WTC11 (cell line): ENCODE measurements around the gene ZNF700.

Experiments used
- CREB1 ChIP-seq: sonication (generic); formaldehyde crosslinking; IDR thresholded peaks from 2 replicates; pipeline ENCODE4 v1.8.0; 2023; ENCODE audit warnings: mild to moderate bottlenecking, missing genetic modification reagents
- ELF4 ChIP-seq: sonication (generic); formaldehyde crosslinking; IDR thresholded peaks from 2 replicates; pipeline ENCODE4 v1.8.1; 2022; ENCODE audit warnings: low read depth, mild to moderate bottlenecking, moderate library complexity, missing genetic modification reagents
- EMX1 ChIP-seq: fragments of 250-450 bp; sonication (Bioruptor Pico); IDR thresholded peaks from 2 replicates; pipeline ENCODE4 v1.8.0; 2021; ENCODE audit warnings: mild to moderate bottlenecking
- ETV6 ChIP-seq: sonication (generic); formaldehyde crosslinking; IDR thresholded peaks from 2 replicates; pipeline ENCODE4 v1.8.1; 2022; ENCODE audit warnings: mild to moderate bottlenecking, missing genetic modification reagents
- JUN ChIP-seq: sonication (generic); formaldehyde crosslinking; IDR thresholded peaks from 2 replicates; pipeline ENCODE4 v1.8.0; 2023; ENCODE audit warnings: mild to moderate bottlenecking, missing genetic modification reagents
- NFE2L1 ChIP-seq: sonication (generic); formaldehyde crosslinking; IDR thresholded peaks from 2 replicates; pipeline ENCODE4 v1.8.1; 2023; ENCODE audit warnings: missing genetic modification reagents
- NFYB ChIP-seq: sonication (generic); formaldehyde crosslinking; conservative IDR thresholded peaks from 2 replicates; pipeline ENCODE4 v1.8.0; 2022; ENCODE audit warnings: low read depth, missing genetic modification reagents
- NR3C1 ChIP-seq: sonication (generic); formaldehyde crosslinking; conservative IDR thresholded peaks from 2 replicates; pipeline ENCODE4 v1.8.1; 2023; ENCODE audit warnings: low read depth, mild to moderate bottlenecking, missing genetic modification reagents
- SP1 ChIP-seq: sonication (generic); formaldehyde crosslinking; conservative IDR thresholded peaks from 2 replicates; pipeline ENCODE4 v1.8.1; 2022; ENCODE audit warnings: missing genetic modification reagents
- TF ChIP-seq, protein P1 (sequence below): fragments of 200-600 bp; IDR thresholded peaks from 2 replicates; pipeline ENCODE4 v1.8.0; 2022; ENCODE audit warnings: antibody characterized with exemption
- TF ChIP-seq, protein P2 (sequence below): sonication (generic); formaldehyde crosslinking; IDR thresholded peaks from 2 replicates; pipeline ENCODE4 v1.8.0; 2022; ENCODE audit warnings: mild to moderate bottlenecking, missing genetic modification reagents
- TF ChIP-seq, protein P3 (sequence below): sonication (generic); formaldehyde crosslinking; IDR thresholded peaks from 2 replicates; pipeline ENCODE4 v1.8.0; 2022; ENCODE audit warnings: mild to moderate bottlenecking, missing genetic modification reagents
- TF ChIP-seq, protein P4 (sequence below): sonication (generic); formaldehyde crosslinking; IDR thresholded peaks from 2 replicates; pipeline ENCODE4 v1.8.1; 2022; ENCODE audit warnings: low read depth, mild to moderate bottlenecking, moderate library complexity, missing genetic modification reagents, borderline replicate concordance
- TF ChIP-seq, protein P5 (sequence below): sonication (generic); formaldehyde crosslinking; IDR thresholded peaks from 2 replicates; pipeline ENCODE4 v1.8.1; 2023; ENCODE audit warnings: mild to moderate bottlenecking, missing genetic modification reagents, borderline replicate concordance

DNA sequence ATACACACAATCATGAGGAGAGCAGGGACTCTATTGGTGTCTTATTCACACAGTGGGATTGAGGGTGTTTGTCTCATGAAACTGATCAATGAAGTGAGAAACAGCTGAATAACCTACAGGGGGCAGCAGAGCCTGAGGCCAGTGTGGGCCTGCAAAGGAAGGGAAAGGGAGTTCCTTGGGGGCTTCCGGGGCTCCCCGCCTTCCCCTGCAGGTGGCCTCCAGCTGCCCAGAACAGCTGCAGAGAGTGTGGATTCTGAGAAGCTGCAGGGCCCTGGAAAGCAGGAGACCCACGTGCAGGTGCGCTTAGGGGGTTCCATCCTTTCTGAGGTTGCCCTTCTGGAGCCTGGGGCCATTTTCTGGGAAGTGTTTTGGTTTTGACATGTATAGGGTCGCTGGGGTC lies 60.1 kb downstream of the ZNF700 start:
- TF ChIP-seq, protein P1, sequence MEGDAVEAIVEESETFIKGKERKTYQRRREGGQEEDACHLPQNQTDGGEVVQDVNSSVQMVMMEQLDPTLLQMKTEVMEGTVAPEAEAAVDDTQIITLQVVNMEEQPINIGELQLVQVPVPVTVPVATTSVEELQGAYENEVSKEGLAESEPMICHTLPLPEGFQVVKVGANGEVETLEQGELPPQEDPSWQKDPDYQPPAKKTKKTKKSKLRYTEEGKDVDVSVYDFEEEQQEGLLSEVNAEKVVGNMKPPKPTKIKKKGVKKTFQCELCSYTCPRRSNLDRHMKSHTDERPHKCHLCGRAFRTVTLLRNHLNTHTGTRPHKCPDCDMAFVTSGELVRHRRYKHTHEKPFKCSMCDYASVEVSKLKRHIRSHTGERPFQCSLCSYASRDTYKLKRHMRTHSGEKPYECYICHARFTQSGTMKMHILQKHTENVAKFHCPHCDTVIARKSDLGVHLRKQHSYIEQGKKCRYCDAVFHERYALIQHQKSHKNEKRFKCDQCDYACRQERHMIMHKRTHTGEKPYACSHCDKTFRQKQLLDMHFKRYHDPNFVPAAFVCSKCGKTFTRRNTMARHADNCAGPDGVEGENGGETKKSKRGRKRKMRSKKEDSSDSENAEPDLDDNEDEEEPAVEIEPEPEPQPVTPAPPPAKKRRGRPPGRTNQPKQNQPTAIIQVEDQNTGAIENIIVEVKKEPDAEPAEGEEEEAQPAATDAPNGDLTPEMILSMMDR: peak; percentile 69
- TF ChIP-seq, protein P2, sequence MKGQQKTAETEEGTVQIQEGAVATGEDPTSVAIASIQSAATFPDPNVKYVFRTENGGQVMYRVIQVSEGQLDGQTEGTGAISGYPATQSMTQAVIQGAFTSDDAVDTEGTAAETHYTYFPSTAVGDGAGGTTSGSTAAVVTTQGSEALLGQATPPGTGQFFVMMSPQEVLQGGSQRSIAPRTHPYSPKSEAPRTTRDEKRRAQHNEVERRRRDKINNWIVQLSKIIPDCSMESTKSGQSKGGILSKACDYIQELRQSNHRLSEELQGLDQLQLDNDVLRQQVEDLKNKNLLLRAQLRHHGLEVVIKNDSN (CRISPR knock-in tag): no peak
- TF ChIP-seq JUN (CRISPR knock-in tag) (no peak), SP1 (CRISPR knock-in tag) (no peak; the same call in 1 of the 2 replicates), ETV6 (CRISPR knock-in tag) (no peak), NR3C1 (CRISPR knock-in tag) (no peak), NFE2L1 (CRISPR knock-in tag) (no peak), NFYB (no peak), EMX1 (CRISPR knock-in tag) (no peak), ELF4 (CRISPR knock-in tag) (no peak), CREB1 (CRISPR knock-in tag) (no peak)
- TF ChIP-seq, protein P3, sequence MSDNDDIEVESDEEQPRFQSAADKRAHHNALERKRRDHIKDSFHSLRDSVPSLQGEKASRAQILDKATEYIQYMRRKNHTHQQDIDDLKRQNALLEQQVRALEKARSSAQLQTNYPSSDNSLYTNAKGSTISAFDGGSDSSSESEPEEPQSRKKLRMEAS (CRISPR knock-in tag): no peak
- TF ChIP-seq, protein P4, sequence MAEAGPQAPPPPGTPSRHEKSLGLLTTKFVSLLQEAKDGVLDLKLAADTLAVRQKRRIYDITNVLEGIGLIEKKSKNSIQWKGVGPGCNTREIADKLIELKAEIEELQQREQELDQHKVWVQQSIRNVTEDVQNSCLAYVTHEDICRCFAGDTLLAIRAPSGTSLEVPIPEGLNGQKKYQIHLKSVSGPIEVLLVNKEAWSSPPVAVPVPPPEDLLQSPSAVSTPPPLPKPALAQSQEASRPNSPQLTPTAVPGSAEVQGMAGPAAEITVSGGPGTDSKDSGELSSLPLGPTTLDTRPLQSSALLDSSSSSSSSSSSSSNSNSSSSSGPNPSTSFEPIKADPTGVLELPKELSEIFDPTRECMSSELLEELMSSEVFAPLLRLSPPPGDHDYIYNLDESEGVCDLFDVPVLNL: no peak
- TF ChIP-seq, protein P5, sequence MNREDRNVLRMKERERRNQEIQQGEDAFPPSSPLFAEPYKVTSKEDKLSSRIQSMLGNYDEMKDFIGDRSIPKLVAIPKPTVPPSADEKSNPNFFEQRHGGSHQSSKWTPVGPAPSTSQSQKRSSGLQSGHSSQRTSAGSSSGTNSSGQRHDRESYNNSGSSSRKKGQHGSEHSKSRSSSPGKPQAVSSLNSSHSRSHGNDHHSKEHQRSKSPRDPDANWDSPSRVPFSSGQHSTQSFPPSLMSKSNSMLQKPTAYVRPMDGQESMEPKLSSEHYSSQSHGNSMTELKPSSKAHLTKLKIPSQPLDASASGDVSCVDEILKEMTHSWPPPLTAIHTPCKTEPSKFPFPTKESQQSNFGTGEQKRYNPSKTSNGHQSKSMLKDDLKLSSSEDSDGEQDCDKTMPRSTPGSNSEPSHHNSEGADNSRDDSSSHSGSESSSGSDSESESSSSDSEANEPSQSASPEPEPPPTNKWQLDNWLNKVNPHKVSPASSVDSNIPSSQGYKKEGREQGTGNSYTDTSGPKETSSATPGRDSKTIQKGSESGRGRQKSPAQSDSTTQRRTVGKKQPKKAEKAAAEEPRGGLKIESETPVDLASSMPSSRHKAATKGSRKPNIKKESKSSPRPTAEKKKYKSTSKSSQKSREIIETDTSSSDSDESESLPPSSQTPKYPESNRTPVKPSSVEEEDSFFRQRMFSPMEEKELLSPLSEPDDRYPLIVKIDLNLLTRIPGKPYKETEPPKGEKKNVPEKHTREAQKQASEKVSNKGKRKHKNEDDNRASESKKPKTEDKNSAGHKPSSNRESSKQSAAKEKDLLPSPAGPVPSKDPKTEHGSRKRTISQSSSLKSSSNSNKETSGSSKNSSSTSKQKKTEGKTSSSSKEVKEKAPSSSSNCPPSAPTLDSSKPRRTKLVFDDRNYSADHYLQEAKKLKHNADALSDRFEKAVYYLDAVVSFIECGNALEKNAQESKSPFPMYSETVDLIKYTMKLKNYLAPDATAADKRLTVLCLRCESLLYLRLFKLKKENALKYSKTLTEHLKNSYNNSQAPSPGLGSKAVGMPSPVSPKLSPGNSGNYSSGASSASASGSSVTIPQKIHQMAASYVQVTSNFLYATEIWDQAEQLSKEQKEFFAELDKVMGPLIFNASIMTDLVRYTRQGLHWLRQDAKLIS (CRISPR knock-in tag): no peak
